ENCODE measurements around the gene DLGAP3.

- no peak for TF ChIP-seq ZC3H10 (CRISPR knock-in tag; IDR thresholded peaks at IDR 0.05)
- TF ChIP-seq RARB (CRISPR knock-in tag; IDR thresholded peaks at IDR 0.05), result no peak
Measured at GRCh38 chr1:34828611-34829010, 100.8 kb downstream of the DLGAP3 start.
